ENCODE data around the gene ACTN1. TPM values are rescaled to one million over a fixed set of nuclear protein-coding genes. Genes with fewer than 3 reads are reported as not detected.

ACTN1 gene
- total RNA-seq, 1 donor, result 447 TPM

- Histone ChIP-seq H3K4me1 (ENCODE audit: insufficient read depth, low read length) (peaks cover 97% of the 10 kb centered on the region), H3K79me2 (ENCODE audit: insufficient read depth, low read length) (peaks cover 97% of the 10 kb centered on the region), H3K27me3 (ENCODE audit: insufficient read depth, low read length) (no peaks in the 10 kb centered on the region), H2AFZ (ENCODE audit: low read length) (no peak overlapping the region), H3K4me3 (ENCODE audit: insufficient read depth, low read length) (no peak overlapping the region), H3K36me3 (ENCODE audit: insufficient read depth, low read length) (peaks cover 28% of the 10 kb centered on the region), H3K27ac (ENCODE audit: low read depth, low read length) (peak overlapping the region; percentile 84), H4K20me1 (ENCODE audit: insufficient read depth, low read length) (peaks cover 81% of the 10 kb centered on the region), H3K4me2 (ENCODE audit: insufficient read depth, low read length) (no peak overlapping the region), H3K9me3 (ENCODE audit: low read depth, low read length) (no peaks in the 10 kb centered on the region)
- TF ChIP-seq, protein P1, sequence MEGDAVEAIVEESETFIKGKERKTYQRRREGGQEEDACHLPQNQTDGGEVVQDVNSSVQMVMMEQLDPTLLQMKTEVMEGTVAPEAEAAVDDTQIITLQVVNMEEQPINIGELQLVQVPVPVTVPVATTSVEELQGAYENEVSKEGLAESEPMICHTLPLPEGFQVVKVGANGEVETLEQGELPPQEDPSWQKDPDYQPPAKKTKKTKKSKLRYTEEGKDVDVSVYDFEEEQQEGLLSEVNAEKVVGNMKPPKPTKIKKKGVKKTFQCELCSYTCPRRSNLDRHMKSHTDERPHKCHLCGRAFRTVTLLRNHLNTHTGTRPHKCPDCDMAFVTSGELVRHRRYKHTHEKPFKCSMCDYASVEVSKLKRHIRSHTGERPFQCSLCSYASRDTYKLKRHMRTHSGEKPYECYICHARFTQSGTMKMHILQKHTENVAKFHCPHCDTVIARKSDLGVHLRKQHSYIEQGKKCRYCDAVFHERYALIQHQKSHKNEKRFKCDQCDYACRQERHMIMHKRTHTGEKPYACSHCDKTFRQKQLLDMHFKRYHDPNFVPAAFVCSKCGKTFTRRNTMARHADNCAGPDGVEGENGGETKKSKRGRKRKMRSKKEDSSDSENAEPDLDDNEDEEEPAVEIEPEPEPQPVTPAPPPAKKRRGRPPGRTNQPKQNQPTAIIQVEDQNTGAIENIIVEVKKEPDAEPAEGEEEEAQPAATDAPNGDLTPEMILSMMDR (IDR thresholded peaks at IDR 0.05; ENCODE audit: extremely low read depth, low read depth, low read length), result no peak
- DNase-seq (ENCODE audit: insufficient read length, low spot score, missing footprints), result no peak
These were observed 32.6 kb downstream of the ACTN1 start for GRCh38 chr14:68946489-68946822.

DNA sequence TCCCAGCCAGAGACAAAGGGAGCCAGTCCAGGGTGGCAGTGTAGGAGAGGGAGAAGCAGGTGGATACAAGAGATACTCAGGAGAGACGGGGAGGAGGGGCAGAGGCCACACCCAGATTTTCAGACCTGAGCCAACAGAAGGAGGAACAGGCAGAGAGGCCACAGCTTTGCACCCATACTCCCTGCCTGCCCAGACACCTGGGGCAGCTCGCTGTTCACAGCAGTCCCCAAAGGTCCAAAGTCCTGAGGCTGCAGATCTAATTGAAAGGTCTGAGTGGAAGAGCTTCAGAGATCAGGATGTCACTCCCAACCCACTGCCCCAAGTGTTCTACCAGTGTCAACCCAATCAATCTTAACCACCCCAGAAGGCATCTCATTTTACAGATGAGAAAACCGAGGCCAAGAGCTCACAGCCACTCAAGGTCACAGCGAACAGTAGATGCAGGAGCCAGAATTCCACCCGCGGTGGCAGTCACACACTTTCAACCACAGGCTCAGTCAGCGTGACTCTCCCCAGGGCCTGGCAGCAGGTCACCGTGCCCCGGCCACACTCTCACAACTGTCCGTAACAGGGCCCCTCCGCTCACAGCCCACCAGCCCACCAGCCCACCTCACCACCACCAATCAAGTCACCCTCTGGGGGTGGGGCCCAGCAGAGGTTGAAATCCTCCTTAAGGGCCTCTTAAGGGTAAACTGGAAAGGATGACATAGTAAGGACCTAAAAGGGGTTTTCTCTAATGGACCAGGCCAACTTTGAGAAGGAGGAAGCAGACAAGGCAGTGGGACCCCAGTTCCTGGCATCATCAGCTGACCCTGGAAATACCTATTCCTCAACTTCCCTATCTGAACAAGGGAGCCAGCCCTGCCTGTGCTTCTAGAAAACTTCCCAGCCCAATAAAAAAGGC lies 33.3 kb downstream of the ACTN1 start:
- TF ChIP-seq, protein P1 (IDR thresholded peaks at IDR 0.05; ENCODE audit: extremely low read depth, low read depth, low read length), result no peak
- Histone ChIP-seq H3K4me3 (ENCODE audit: insufficient read depth, low read length) (no peak overlapping the region), H3K79me2 (ENCODE audit: insufficient read depth, low read length) (peaks cover 99% of the 10 kb centered on the region), H3K27me3 (ENCODE audit: insufficient read depth, low read length) (no peaks in the 10 kb centered on the region), H3K27ac (ENCODE audit: low read depth, low read length) (peak overlapping the region; percentile 84), H4K20me1 (ENCODE audit: insufficient read depth, low read length) (peaks cover 80% of the 10 kb centered on the region), H3K9me3 (ENCODE audit: low read depth, low read length) (no peaks in the 10 kb centered on the region), H3K4me1 (ENCODE audit: insufficient read depth, low read length) (peaks cover 99% of the 10 kb centered on the region), H3K4me2 (ENCODE audit: insufficient read depth, low read length) (no peak overlapping the region), H2AFZ (ENCODE audit: low read length) (no peak overlapping the region), H3K36me3 (ENCODE audit: insufficient read depth, low read length) (peaks cover 26% of the 10 kb centered on the region)
- DNase-seq (ENCODE audit: insufficient read length, low spot score, missing footprints), result no peak

GRCh38 chr14:68945190-68945584 lies 33.9 kb downstream of the ACTN1 start:
- Histone ChIP-seq H3K4me1 (ENCODE audit: insufficient read depth, low read length) (peaks cover 97% of the 10 kb centered on the region), H3K36me3 (ENCODE audit: insufficient read depth, low read length) (peaks cover 26% of the 10 kb centered on the region), H3K27ac (ENCODE audit: low read depth, low read length) (peak overlapping the region; percentile 84), H4K20me1 (ENCODE audit: insufficient read depth, low read length) (peaks cover 77% of the 10 kb centered on the region), H3K27me3 (ENCODE audit: insufficient read depth, low read length) (no peaks in the 10 kb centered on the region), H3K79me2 (ENCODE audit: insufficient read depth, low read length) (peaks cover 97% of the 10 kb centered on the region), H3K4me2 (ENCODE audit: insufficient read depth, low read length) (no peak overlapping the region), H2AFZ (ENCODE audit: low read length) (no peak overlapping the region), H3K9me3 (ENCODE audit: low read depth, low read length) (no peaks in the 10 kb centered on the region), H3K4me3 (ENCODE audit: insufficient read depth, low read length) (no peak overlapping the region)
- no peak for DNase-seq (ENCODE audit: insufficient read length, low spot score, missing footprints)
- TF ChIP-seq, protein P1 (IDR thresholded peaks at IDR 0.05; ENCODE audit: extremely low read depth, low read depth, low read length), result no peak

GRCh38 chr14:68944162-68944561 lies 34.9 kb downstream of the ACTN1 start:
- Histone ChIP-seq H3K9me3 (ENCODE audit: low read depth, low read length) (no peaks in the 10 kb centered on the region), H3K36me3 (ENCODE audit: insufficient read depth, low read length) (peaks cover 26% of the 10 kb centered on the region), H3K27ac (ENCODE audit: low read depth, low read length) (peak overlapping the region; percentile 93), H3K27me3 (ENCODE audit: insufficient read depth, low read length) (no peaks in the 10 kb centered on the region), H2AFZ (ENCODE audit: low read length) (no peak overlapping the region), H4K20me1 (ENCODE audit: insufficient read depth, low read length) (peaks cover 71% of the 10 kb centered on the region), H3K79me2 (ENCODE audit: insufficient read depth, low read length) (peaks cover 95% of the 10 kb centered on the region), H3K4me2 (ENCODE audit: insufficient read depth, low read length) (no peak overlapping the region), H3K4me1 (ENCODE audit: insufficient read depth, low read length) (peaks cover 95% of the 10 kb centered on the region), H3K4me3 (ENCODE audit: insufficient read depth, low read length) (no peak overlapping the region)
- DNase-seq (ENCODE audit: insufficient read length, low spot score, missing footprints), result no peak
- TF ChIP-seq, protein P1 (IDR thresholded peaks at IDR 0.05; ENCODE audit: extremely low read depth, low read depth, low read length), result no peak
